Right kidney (tissue), 1 donor: Measurements from ENCODE around the gene ZBTB7C.
A peak's percentile ranks its signal among the peaks of the same experiment; 100 is the strongest.

Experiments
- DNase-seq: peaks from one replicate; pipeline ENCODE4 v3.0.0-alpha.2; 2016

The ZBTB7C gene

GRCh38 chr18:48419277-48420022 is 10.3 kb upstream of the ZBTB7C start:
- DNase-seq, result no peak

GRCh38 chr18:48418539-48419276 is 9.5 kb upstream of the ZBTB7C start:
- no peak for DNase-seq

- DNase-seq, result no peak
These were observed 8.8 kb upstream of the ZBTB7C start for GRCh38 chr18:48417985-48418384.

GRCh38 chr18:48413342-48413741 is 4.2 kb upstream of the ZBTB7C start:
- DNase-seq, result no peak

GRCh38 chr18:48412339-48412929 is 3.3 kb upstream of the ZBTB7C start:
- no peak for DNase-seq

GRCh38 chr18:48410095-48410920 is 1.1 kb upstream of the ZBTB7C start:
- peak; percentile 91 for DNase-seq

GRCh38 chr18:48409591-48410094 is 460 bp upstream of the ZBTB7C start:
- DNase-seq, result peak; percentile 85

- DNase-seq, result peak; percentile 57
These were observed 964 bp downstream of the ZBTB7C start for GRCh38 chr18:48408111-48408726.

GRCh38 chr18:48407358-48407757 is 1.8 kb downstream of the ZBTB7C start:
- DNase-seq, result no peak

GRCh38 chr18:48405978-48406377 is 3.2 kb downstream of the ZBTB7C start:
- DNase-seq, result no peak

- DNase-seq, result no peak
These were observed 4.3 kb downstream of the ZBTB7C start for GRCh38 chr18:48404716-48405507.

- DNase-seq, result no peak
These were observed 6.2 kb downstream of the ZBTB7C start for GRCh38 chr18:48402953-48403352.

- DNase-seq, result no peak
These were observed 9.7 kb downstream of the ZBTB7C start for GRCh38 chr18:48399303-48400075.

GRCh38 chr18:48398074-48398473 is 11.1 kb downstream of the ZBTB7C start:
- DNase-seq, result no peak

- DNase-seq, result no peak
These were observed 12.2 kb downstream of the ZBTB7C start for GRCh38 chr18:48397021-48397420.

- DNase-seq, result no peak
These were observed 12.6 kb downstream of the ZBTB7C start for GRCh38 chr18:48396561-48396960.

GRCh38 chr18:48395646-48396045 is 13.5 kb downstream of the ZBTB7C start:
- no peak for DNase-seq

- no peak for DNase-seq
These were observed 15.0 kb downstream of the ZBTB7C start for GRCh38 chr18:48394176-48394575.

- DNase-seq, result no peak
These were observed 15.4 kb downstream of the ZBTB7C start for GRCh38 chr18:48393776-48394175.

- DNase-seq, result no peak
These were observed 16.0 kb downstream of the ZBTB7C start for GRCh38 chr18:48393170-48393569.
